Stimulated activated CD8-positive, alpha-beta memory T cell treated with anti-CD3 and anti-CD28 coated beads, Interleukin-12 subunit alpha, Interleukin-12 subunit beta, amount 100 ng/mL, for 24 hours (primary cell): ENCODE results near the gene DDX55.

Experiments used
- DNase-seq: peaks from one replicate; pipeline ENCODE4 v3.0.0-alpha.2; 2020; ENCODE audit errors: extremely low read depth

The DDX55 gene

GRCh38 chr12:123614110-123614509 lies 12.2 kb downstream of the DDX55 start:
- no peak for DNase-seq

DNA sequence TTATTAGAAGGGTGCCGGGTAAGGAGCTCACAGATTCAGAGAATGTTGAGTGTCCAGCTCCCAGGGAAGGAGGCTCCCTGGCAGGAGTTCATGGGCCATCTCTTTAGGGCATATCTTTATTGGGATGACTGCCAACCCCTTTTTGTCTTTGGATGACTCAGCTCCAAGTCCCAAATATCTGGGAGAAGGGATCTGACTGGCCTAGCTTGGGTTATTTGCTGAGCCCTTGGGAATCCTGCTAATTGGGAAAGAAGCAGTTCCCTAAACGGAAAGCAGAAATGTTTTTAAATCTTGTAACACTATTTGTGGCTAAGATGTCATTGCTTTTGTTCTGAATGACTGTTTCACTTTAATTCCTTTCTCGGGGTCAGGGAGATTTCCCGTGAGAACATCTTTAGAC lies 12.6 kb downstream of the DDX55 start:
- DNase-seq: no peak

DNA sequence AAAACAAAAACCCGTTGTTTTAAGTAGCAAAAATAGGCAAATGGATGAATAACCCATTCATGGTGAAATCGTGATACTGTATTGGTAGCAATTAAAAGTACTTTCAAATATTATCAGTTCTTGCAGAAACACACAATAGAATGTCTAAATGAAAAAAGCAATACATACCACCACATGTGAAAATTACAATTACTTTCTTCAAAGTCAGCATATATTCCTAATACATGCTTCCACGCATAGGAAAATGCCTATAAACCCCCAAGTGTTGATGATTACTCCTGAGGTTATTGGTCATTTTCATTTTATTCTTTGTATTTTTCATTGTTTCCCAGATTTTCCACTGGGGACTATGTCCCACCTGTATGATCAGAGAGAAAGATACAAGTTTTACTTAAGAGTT lies 15.2 kb downstream of the DDX55 start:
- DNase-seq: no peak

DNA sequence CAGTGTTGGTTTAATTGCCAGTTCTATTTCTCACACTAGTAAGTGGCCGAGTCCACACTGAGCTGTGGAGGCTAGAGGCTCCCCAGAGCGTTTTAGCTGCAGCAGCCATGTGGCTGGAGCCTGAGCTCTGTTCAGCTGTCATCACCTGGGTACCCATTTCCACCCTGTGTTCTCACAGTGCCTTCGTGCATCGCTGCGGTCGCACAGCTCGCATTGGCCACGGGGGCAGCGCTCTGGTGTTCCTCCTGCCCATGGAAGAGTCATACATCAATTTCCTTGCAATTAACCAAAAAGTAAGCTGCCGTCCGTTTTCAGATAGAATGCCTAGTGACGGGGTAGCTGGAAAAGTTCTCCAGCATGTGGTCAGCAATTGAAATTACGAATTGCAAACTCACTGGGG lies 15.7 kb downstream of the DDX55 start:
- DNase-seq: no peak

DNA sequence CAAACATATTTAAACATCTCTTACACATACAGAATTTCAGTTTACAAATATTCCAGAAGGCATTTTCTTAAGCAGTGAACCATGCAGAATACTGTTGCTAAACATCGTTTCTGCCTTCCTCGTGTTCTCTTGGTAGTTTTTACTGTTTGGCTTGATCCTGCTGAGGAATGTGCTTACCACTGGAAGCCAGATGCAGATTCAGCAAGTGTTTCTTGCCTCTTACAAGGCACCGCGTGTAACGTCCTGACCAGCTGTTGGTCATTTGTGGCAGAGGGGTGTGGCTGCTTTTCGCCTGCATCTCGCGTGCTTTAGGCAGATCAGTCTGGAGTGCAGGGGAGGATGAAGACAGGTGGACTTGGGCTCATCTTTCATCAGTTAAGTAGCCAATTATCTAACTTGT lies 19.2 kb downstream of the DDX55 start:
- DNase-seq: no peak

- DNase-seq: no peak
These were observed 20.0 kb downstream of the DDX55 start for GRCh38 chr12:123621619-123622530.

GRCh38 chr12:123633379-123634141 lies 31.7 kb downstream of the DDX55 start, which contains the start of the genes EIF2B1 and GTF2H3:
Gene EIF2B1, minus strand, starts transcription at chr12:123633686. Its CDS starts 129 bp downstream, at chr12:123633557.
Gene GTF2H3, plus strand, starts transcription at chr12:123633829. Its CDS starts 31 bp downstream, at chr12:123633860.
- DNase-seq: peak; percentile 93

- DNase-seq: no peak
These were observed 32.3 kb downstream of the DDX55 start for GRCh38 chr12:123634142-123634561.

- DNase-seq: no peak
These were observed 42.0 kb downstream of the DDX55 start for GRCh38 chr12:123643911-123644310.

GRCh38 chr12:123645380-123645779 lies 43.5 kb downstream of the DDX55 start:
- no peak for DNase-seq

GRCh38 chr12:123645878-123646277 lies 44.0 kb downstream of the DDX55 start:
- DNase-seq: no peak

- DNase-seq: no peak
These were observed 46.5 kb downstream of the DDX55 start for GRCh38 chr12:123648401-123648800.

- DNase-seq: no peak
These were observed 52.3 kb downstream of the DDX55 start for GRCh38 chr12:123654129-123654701.

DNA sequence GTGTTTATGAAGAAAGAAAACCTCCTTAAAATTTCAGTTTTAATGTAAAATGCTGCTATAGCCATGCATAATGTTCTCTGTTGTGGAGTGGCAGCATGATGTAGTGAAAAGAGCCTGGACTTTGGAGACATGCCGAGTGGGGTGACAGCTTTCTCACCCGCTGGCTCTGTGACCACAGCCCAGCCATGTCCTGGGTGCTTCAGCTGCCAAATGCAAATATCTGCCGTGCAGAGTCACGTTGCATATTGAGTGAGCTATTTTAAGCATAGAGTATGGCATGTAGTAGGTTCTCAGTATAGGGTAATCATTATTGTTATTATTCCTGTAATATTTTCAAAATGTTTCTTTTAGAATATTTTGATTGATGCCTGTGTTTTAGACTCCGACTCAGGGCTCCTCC lies 53.5 kb downstream of the DDX55 start:
- no peak for DNase-seq

DNA sequence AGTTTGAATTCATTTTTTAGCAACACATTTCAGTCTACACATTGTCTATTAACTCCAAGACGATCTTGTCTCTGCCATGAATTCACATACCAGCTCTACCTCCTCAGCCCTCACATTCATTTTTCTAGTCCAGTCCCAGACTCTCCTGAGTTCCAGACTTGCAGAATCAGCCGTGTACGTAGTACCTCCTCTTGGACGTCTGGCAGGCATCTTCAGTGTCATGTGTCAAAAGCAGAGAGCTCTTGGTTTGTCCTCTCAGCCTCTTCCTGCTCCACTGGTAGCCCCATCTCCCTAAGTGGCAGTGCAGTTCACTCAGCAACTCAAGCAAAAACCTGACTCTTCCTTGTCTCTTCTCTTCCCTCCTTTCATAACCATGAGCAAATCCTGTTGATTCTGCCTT lies 54.5 kb downstream of the DDX55 start:
- no peak for DNase-seq

DNA sequence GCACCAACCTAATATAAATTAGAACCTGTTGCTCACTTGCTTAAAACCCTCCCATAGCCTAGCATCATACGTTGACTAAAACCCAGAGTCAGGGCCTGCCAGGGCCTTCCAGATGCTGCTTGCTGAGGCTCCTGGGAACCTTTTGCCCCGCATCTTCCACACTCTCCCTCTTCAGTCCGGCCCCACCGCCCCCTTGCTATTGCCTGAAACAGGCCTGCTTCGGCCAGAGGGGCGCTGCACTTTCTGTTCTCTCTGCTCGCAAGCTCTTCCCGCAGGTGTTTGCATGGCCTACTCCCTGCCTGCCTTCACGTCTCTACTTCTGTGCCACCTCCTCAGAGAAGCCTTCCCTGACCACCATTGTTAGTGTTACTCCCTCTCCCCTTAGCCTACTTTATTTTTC lies 55.3 kb downstream of the DDX55 start:
- no peak for DNase-seq

GRCh38 chr12:123659996-123660727 lies 58.3 kb downstream of the DDX55 start:
- no peak for DNase-seq

GRCh38 chr12:123667771-123668170 lies 65.9 kb downstream of the DDX55 start:
- DNase-seq: no peak
